GM10266 (cell line): Measurements from ENCODE around the gene TNFRSF21.

Source experiments
- DNase-seq: peaks from one replicate; pipeline ENCODE4 v3.0.0; 2012; ENCODE audit errors: extremely low spot score
- TF ChIP-seq, protein P1 (sequence below): IDR thresholded peaks from 2 replicates; pipeline ENCODE4 v1.5.1; 2012; ENCODE audit warnings: mild to moderate bottlenecking, low read depth; ENCODE audit not compliant: control insufficient read depth, insufficient read depth; ENCODE audit errors: missing control alignments

The TNFRSF21 gene

DNA sequence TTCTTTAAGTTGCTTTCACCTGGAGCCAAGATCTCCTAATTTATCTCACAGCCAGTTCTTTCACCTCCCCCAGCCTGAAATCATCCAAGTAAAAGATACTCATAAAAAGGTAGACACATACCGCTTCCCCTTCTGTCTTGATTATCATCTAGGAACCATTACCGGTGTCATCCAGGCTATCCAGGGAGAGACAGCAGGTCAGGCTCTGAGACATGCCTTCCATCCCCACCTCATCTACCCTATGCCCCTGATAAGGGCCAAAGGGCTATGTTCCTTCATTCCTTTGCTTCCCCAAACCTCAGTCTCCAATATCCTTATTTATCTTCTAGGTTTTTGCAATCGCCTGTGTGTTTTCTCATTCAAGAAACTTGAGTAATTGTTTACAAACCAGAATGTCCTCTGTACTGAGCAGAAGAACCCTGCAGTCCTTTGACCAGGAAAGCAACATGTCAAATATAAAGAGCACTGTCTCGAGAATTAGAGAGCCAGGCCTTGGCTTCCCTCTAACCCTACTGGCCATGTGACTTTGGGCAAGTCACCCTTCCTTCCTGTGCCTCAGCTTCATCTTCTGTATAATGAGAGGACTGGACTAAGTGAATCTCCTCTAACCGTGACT is 41.0 kb downstream of the TNFRSF21 start:
- TF ChIP-seq, protein P1, sequence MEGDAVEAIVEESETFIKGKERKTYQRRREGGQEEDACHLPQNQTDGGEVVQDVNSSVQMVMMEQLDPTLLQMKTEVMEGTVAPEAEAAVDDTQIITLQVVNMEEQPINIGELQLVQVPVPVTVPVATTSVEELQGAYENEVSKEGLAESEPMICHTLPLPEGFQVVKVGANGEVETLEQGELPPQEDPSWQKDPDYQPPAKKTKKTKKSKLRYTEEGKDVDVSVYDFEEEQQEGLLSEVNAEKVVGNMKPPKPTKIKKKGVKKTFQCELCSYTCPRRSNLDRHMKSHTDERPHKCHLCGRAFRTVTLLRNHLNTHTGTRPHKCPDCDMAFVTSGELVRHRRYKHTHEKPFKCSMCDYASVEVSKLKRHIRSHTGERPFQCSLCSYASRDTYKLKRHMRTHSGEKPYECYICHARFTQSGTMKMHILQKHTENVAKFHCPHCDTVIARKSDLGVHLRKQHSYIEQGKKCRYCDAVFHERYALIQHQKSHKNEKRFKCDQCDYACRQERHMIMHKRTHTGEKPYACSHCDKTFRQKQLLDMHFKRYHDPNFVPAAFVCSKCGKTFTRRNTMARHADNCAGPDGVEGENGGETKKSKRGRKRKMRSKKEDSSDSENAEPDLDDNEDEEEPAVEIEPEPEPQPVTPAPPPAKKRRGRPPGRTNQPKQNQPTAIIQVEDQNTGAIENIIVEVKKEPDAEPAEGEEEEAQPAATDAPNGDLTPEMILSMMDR: no peak
- DNase-seq: no peak

DNA sequence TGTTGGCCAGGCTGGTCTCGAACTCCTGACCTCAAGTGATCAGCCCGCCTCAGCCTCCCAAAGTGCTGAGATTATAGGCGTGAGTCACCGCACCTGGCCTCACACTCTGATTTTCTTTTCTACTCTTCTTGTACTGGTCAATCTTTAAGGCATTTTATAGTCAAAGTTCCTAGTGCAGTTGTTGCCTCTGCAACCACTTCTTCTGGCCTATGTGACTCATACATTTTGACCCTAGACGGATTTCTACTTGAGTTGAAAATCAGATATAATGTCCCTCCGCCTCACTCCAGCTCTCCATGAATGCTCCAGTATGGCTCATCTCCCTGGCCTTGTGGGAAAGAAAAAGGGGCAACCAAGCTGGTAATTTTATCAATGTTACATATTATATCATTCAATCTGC is 42.4 kb downstream of the TNFRSF21 start:
- no peak for DNase-seq
- TF ChIP-seq, protein P1: no peak

DNA sequence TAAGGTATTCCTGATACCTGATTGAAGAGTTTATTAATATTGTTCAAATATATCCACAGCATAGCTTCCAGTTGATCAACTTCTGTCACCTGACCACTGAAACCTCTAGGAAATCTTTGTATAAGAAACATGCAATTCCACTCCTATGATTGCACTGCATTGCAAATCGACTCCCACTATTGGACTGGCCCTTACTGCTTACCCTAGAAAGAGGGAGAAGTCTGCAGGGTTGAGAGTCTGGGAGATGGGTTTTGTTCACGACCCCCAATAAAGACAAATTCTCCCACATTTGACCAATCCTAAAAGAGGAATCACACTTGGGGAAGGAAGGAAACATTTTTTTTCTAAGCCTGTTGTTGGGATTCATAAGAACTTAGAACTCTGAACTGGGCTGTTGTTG is 43.7 kb downstream of the TNFRSF21 start:
- TF ChIP-seq, protein P1: no peak
- no peak for DNase-seq

DNA sequence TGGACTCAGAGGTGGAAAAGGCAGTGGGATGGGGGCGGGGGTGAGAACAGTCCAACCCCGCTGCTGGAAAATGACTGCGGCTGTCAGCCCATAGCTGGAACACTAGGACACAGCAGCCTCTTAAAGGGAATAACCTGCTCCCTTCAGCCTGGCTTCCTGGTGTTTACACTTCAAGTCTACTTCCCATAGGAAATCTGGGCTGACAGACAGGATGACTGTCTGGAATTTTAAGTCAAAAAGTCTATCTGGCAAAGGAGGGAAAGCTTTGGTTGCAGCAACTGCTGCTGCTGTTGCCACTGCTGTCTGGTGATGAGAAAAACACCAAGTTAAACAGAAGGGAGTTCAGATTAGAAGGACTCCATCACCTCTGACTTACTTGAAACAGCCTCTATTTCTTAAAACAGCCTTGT is 44.9 kb downstream of the TNFRSF21 start:
- TF ChIP-seq, protein P1: no peak
- no peak for DNase-seq

DNA sequence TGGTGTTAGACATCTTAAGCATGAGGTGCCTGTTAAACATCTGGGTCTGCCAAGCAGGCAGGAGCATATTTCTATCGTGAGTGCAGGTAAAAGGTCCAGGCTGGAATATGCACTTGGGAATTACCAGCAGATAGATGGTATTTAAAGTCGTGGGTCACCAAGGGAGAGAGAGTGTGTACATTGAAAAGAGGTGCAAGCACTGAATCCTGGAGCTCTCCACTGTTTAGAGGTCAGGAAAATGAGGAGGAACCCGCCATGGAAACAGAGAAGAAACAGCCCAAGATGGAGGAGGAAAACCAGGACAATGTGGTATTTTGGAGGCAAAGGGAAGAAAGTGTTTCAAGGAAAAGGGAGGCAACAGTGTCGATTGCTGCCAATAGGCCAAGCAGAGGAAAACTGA is 46.4 kb downstream of the TNFRSF21 start:
- TF ChIP-seq, protein P1: no peak
- DNase-seq: no peak

DNA sequence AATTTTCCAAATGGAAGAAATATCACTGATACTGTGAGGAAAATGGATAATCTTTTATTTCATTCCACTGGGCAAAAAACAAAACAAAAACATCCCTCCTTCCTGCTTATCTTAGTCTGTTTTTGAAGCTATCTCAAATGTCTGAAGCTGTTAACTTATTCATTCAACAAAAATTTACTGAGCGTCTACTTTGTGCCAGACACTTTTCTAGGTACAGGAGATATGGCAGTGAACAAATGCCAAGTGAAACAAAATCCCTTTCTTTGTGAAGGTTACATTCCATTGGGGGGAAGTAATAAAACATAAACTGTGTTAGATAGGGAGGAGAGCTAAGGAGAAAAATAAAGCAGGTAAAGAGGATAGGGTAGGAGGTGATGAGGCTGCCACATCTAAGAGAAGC is 47.5 kb downstream of the TNFRSF21 start:
- no peak for DNase-seq
- TF ChIP-seq, protein P1: no peak

DNA sequence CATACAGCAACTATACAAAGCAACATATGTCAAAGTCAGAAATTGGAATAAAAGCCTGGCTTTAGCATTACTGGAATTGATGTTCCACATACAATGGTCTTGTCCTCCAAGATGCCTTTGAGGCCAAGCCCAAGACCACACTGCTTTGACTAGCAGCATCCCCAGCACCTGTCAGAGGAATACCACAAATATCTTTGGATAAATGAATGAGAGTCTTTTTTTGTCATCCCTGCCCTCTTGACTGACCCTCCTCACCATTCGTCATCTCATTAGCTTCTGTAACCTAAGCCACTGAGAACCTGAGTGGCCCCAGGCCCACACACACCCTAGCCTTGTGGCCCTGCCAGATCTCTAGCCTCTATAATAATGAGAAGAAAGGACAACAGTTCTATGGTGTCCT is 48.5 kb downstream of the TNFRSF21 start:
- TF ChIP-seq, protein P1: no peak
- no peak for DNase-seq
